H1 (cell line): ENCODE results near the gene ZNF831. TPM values are rescaled to one million over a fixed set of nuclear protein-coding genes. Genes with fewer than 3 reads are reported as not detected.

Experiments used
- CTCF ChIA-PET: fragments of 300-600 bp; sonication (Branson Sonifier 250); formaldehyde crosslinking; loops from one replicate; lab custom pipeline; 2021; ENCODE audit not compliant: partially characterized antibody; lab: Charles Lee
- POLR2A ChIA-PET: fragments of 300-600 bp; sonication (Branson Sonifier 250); formaldehyde crosslinking; loops from one replicate; lab custom pipeline; 2021; ENCODE audit warnings: inconsistent platforms; ENCODE audit not compliant: partially characterized antibody; lab: Charles Lee
- DNase-seq, 2 experiments: peaks; one replicate each; pipeline versions ENCODE4 v3.0.0 to v3.0.0-alpha.2; 2010 to 2022; ENCODE audit warnings: low spot score in 2 of 2, low read depth in 1 of 2, mixed read lengths in 1 of 2
- FAIRE-seq: peaks from 2 replicates; lab custom pipeline; 2011; peaks lifted over from hg19 to GRCh38; lab: Jason Lieb, UNC
- H2AFZ ChIP-seq: 2 replicates; pipeline ENCODE4 v1.8.1; 2012; ENCODE audit warnings: low read length, inconsistent platforms
- H2AK5ac ChIP-seq: 2 replicates; pipeline ENCODE4 v1.6.1; 2013; ENCODE audit warnings: low read depth, low read length
- H2BK120ac ChIP-seq: replicated peaks from 2 replicates; pipeline ENCODE3; 2013; ENCODE audit warnings: low read depth, low read length, inconsistent platforms
- H2BK12ac ChIP-seq: 2 replicates; pipeline ENCODE4 v1.6.1; 2013; ENCODE audit warnings: low read depth, low read length
- H2BK15ac ChIP-seq: 2 replicates; pipeline ENCODE4 v1.6.1; 2013; ENCODE audit warnings: low read length
- H2BK20ac ChIP-seq: 2 replicates; pipeline ENCODE4 v1.6.1; 2013; ENCODE audit warnings: low read length
- H2BK5ac ChIP-seq: 2 replicates; pipeline ENCODE4 v1.6.1; 2013; ENCODE audit warnings: low read depth, low read length
- H3K14ac ChIP-seq: 2 replicates; pipeline ENCODE4 v1.6.1; 2013; ENCODE audit warnings: inconsistent platforms; ENCODE audit not compliant: insufficient read length
- H3K18ac ChIP-seq: 2 replicates; pipeline ENCODE4 v1.6.1; 2013; ENCODE audit warnings: low read length; ENCODE audit errors: extremely low read depth
- H3K23ac ChIP-seq: 2 replicates; pipeline ENCODE4 v1.6.1; 2013; ENCODE audit warnings: inconsistent platforms; ENCODE audit not compliant: insufficient read length
- H3K23me2 ChIP-seq: 2 replicates; pipeline ENCODE4 v1.6.1; 2013; ENCODE audit warnings: low read depth, low read length
- H3K27ac ChIP-seq: 2 replicates; pipeline ENCODE4 v1.6.1; 2011; ENCODE audit warnings: low read depth, low read length, inconsistent platforms
- H3K27me3 ChIP-seq, 4 experiments: replicated peaks in 1 of 4; 1 replicate in 1 of 4; 2 replicates in 3 of 4; pipeline versions ENCODE4 v1.6.1 to v1.8.1; 2011 to 2013; ENCODE audit warnings: low read length in 3 of 4, mild to moderate bottlenecking in 3 of 4, inconsistent platforms in 2 of 4, mixed read lengths in 2 of 4, moderate library complexity in 1 of 4; ENCODE audit not compliant: control insufficient read depth in 3 of 4, insufficient read depth in 3 of 4; ENCODE audit errors: extremely low read depth in 1 of 4
- H3K36me3 ChIP-seq, 4 experiments: 2 replicates each; pipeline versions ENCODE4 v1.6.1 to v1.8.1; 2011 to 2013; ENCODE audit warnings: mild to moderate bottlenecking in 4 of 4, low read length in 3 of 4, moderate library complexity in 2 of 4, control low read depth in 1 of 4, inconsistent platforms in 1 of 4; ENCODE audit not compliant: insufficient read depth in 4 of 4, control insufficient read depth in 2 of 4
- H3K4ac ChIP-seq: replicated peaks from 2 replicates; pipeline ENCODE3; 2013; ENCODE audit warnings: low read length, low read depth, mixed read lengths, inconsistent platforms; ENCODE audit not compliant: insufficient read length
- H3K4me1 ChIP-seq, 4 experiments: replicated peaks in 1 of 4; 1 replicate in 1 of 4; 2 replicates in 3 of 4; pipeline versions ENCODE4 v1.6.1 to v1.8.1; 2011 to 2013; ENCODE audit warnings: low read length in 3 of 4, inconsistent platforms in 2 of 4, mixed read lengths in 1 of 4; ENCODE audit not compliant: insufficient read depth in 4 of 4, control insufficient read depth in 3 of 4
- H3K4me2 ChIP-seq, 2 experiments: 2 replicates each; pipeline versions ENCODE4 v1.6.1 to v1.8.1; 2011 to 2013; ENCODE audit warnings: low read depth in 2 of 2, low read length in 2 of 2, control low read depth in 1 of 2, inconsistent platforms in 1 of 2, mild to moderate bottlenecking in 1 of 2; ENCODE audit not compliant: insufficient read depth in 1 of 2
- H3K4me3 ChIP-seq, 4 experiments: fragments of 200-600, 300-600 bp in 1 of 4; sonication (generic), shearing (Covaris generic), sonication (Bioruptor Twin) in 1 of 4; 2 replicates each; pipeline versions ENCODE4 v1.5.1 to v1.8.1; 2011 to 2016; ENCODE audit warnings: low read length in 4 of 4, low read depth in 3 of 4, control low read depth in 2 of 4, inconsistent platforms in 2 of 4, mild to moderate bottlenecking in 2 of 4, mixed read lengths in 1 of 4, moderate library complexity in 1 of 4; ENCODE audit not compliant: insufficient read depth in 2 of 4; ENCODE audit errors: extremely low read depth in 1 of 4
- H3K56ac ChIP-seq: replicated peaks from 2 replicates; pipeline ENCODE3; 2013; ENCODE audit warnings: low read depth, mild to moderate bottlenecking, mixed read lengths, low read length, inconsistent platforms; ENCODE audit not compliant: insufficient read length
- H3K79me1 ChIP-seq: 2 replicates; pipeline ENCODE4 v1.6.1; 2013; ENCODE audit warnings: low read depth, low read length, control low read depth
- H3K79me2 ChIP-seq, 2 experiments: 2 replicates each; pipeline versions ENCODE4 v1.6.1 to v1.8.1; 2012 to 2013; ENCODE audit warnings: low read length in 2 of 2, mild to moderate bottlenecking in 2 of 2, inconsistent platforms in 1 of 2; ENCODE audit not compliant: insufficient read depth in 2 of 2, control insufficient read depth in 1 of 2
- H3K9ac ChIP-seq, 4 experiments: replicated peaks in 1 of 4; 1 replicate in 1 of 4; 2 replicates in 3 of 4; pipeline versions ENCODE4 v1.6.1 to v1.8.1; 2011 to 2013; ENCODE audit warnings: low read depth in 3 of 4, low read length in 3 of 4, control low read depth in 2 of 4, mild to moderate bottlenecking in 2 of 4, moderate library complexity in 2 of 4, inconsistent platforms in 1 of 4; ENCODE audit errors: extremely low read depth in 1 of 4
- H3K9me3 ChIP-seq, 2 experiments: 2 replicates each; pipeline versions ENCODE4 v1.6.1 to v1.8.1; 2012 to 2013; ENCODE audit warnings: mild to moderate bottlenecking in 2 of 2, moderate library complexity in 2 of 2, control low read depth in 1 of 2, inconsistent platforms in 1 of 2, low read depth in 1 of 2, low read length in 1 of 2, mixed read lengths in 1 of 2; ENCODE audit not compliant: insufficient read depth in 2 of 2
- H4K20me1 ChIP-seq, 2 experiments: replicated peaks in 1 of 2; 2 replicates each; pipeline versions ENCODE3 to v1.8.1; 2011 to 2013; ENCODE audit warnings: inconsistent platforms in 2 of 2, low read length in 2 of 2, mild to moderate bottlenecking in 1 of 2; ENCODE audit not compliant: insufficient read depth in 2 of 2, control insufficient read depth in 1 of 2
- H4K5ac ChIP-seq: 2 replicates; pipeline ENCODE4 v1.6.1; 2013; ENCODE audit warnings: low read length, low read depth, mixed read lengths, inconsistent platforms; ENCODE audit not compliant: insufficient read length
- H4K8ac ChIP-seq: 2 replicates; pipeline ENCODE4 v1.8.0; 2013; ENCODE audit warnings: mild to moderate bottlenecking, moderate library complexity, low read length, inconsistent platforms; ENCODE audit not compliant: insufficient read depth; ENCODE audit errors: extremely low read depth
- H4K91ac ChIP-seq: replicated peaks from 2 replicates; pipeline ENCODE3; 2013; ENCODE audit warnings: low read length, mixed read lengths, inconsistent platforms; ENCODE audit not compliant: insufficient read length
- EP300 ChIP-seq, 2 experiments: IDR thresholded peaks; 1 replicate in 1 of 2; 2 replicates in 1 of 2; pipeline ENCODE4 v1.6.1; 2011 to 2012; ENCODE audit warnings: low read depth in 2 of 2, low read length in 2 of 2, mild to moderate bottlenecking in 2 of 2, borderline replicate concordance in 1 of 2, inconsistent platforms in 1 of 2, moderate library complexity in 1 of 2
- SIN3A ChIP-seq, 2 experiments: IDR thresholded peaks in 1 of 2; conservative IDR thresholded peaks in 1 of 2; 2 replicates each; pipeline ENCODE4 v1.6.1; 2011 to 2012; ENCODE audit warnings: low read length in 2 of 2, improper control_type of control experiment in 1 of 2, low read depth in 1 of 2, mild to moderate bottlenecking in 1 of 2
- SP4 ChIP-seq: IDR thresholded peaks from 2 replicates; pipeline ENCODE4 v1.6.1; 2012; ENCODE audit warnings: low read length, inconsistent platforms
- WGBS, 2 experiments: shearing (Covaris generic) in 1 of 2; methylation state at CpG; one replicate each; pipeline versions ENCODE4 v1.1.6 to v1.1.7; 2013 to 2015; ENCODE audit warnings: low lambda C conversion rate in 2 of 2, mixed read lengths in 2 of 2, inconsistent platforms in 1 of 2, low coverage in 1 of 2, missing lambda C conversion rate in 1 of 2; ENCODE audit not compliant: insufficient replicate concordance in 2 of 2, insufficient coverage in 1 of 2, insufficient read length in 1 of 2; ENCODE audit errors: extremely low coverage in 1 of 2, missing lambda C conversion rate in 1 of 2; 5-methylcytosine and 5-hydroxymethylcytosine counted together
- polyA plus RNA-seq, 7 experiments: library from polyadenylated mRNA; depleted of rRNA in 3 of 7; stranded (reverse) in 5 of 7; unstranded in 2 of 7; fragments of >200 nt in 5 of 7; fragments of 200-250 nt in 2 of 7; gene quantifications; 1 replicate in 5 of 7; 2 replicates in 1 of 7; 4 replicates in 1 of 7; pipeline versions ENCODE4 v1.2.1 to v1.2.3, GENCODE V29; 2011 to 2013; ENCODE audit warnings: missing spikeins in 2 of 7, mixed read lengths in 2 of 7
- total RNA-seq: library from RNA; stranded (reverse); fragmentation: NEBNext Ultra II Directional; extraction: Animal tissue kit (Norgen Biotek cat#: 25700); gene quantifications from 2 replicates; pipeline ENCODE4 v1.2.1, GENCODE V29; 2021

The ZNF831 gene
- total and polyA plus RNA-seq, 2 of the 8 experiments (the other 6 are each of a cell fraction or from before 2014, with no cell fraction given) = not detected

- H2BK15ac ChIP-seq = no peak overlapping the region
- no peaks in the 10 kb centered on the region for H3K36me3 ChIP-seq
- no peak overlapping the region for H2BK12ac ChIP-seq
- no peak overlapping the region for H3K23ac ChIP-seq
- H3K4ac ChIP-seq = no peak overlapping the region
- H3K9ac ChIP-seq = no peak overlapping the region
- H3K18ac ChIP-seq = no peak overlapping the region
- H4K8ac ChIP-seq = no peak overlapping the region
- H3K56ac ChIP-seq = no peak overlapping the region
- 0 out of 7 replicates have a peak, but pooled peaks cover 0 to 3% (median 0%) of the 10 kb centered on the region in 4 experiments for H3K27me3 ChIP-seq
- H3K4me3 ChIP-seq = no peak overlapping the region
- DNase-seq (no peak), FAIRE-seq (no peak)
- no peak overlapping the region for H2AFZ ChIP-seq
- no peak overlapping the region for H2BK5ac ChIP-seq
- H4K5ac ChIP-seq = no peak overlapping the region
- 94% methylated on average over 4 of the region's 4 CpGs; no CpG with 5 or more reads in 1 of the 2 experiments for WGBS, 2 experiments
- ChIA-PET POLR2A (no interaction called here), CTCF (interaction anchor here (1.0 to 2.1 kb wide), 5 partner anchors 126 to 344 kb away, joined by 3 to 6 read pairs (median 3); no protein-coding TSS in a partner anchor)
- no peak overlapping the region for H3K14ac ChIP-seq
- no peak overlapping the region for H2BK20ac ChIP-seq
- H2AK5ac ChIP-seq = no peak overlapping the region
- no peak overlapping the region for H3K27ac ChIP-seq
- H3K79me1 ChIP-seq = no peaks in the 10 kb centered on the region
- H3K4me2 ChIP-seq = no peak overlapping the region
- no peak overlapping the region for H2BK120ac ChIP-seq
- peaks cover 0 to 2% (median 0%) of the 10 kb centered on the region in 4 experiments; a peak in 3 of 7 replicates for H3K4me1 ChIP-seq
- H3K79me2 ChIP-seq = no peaks in the 10 kb centered on the region
- no peak overlapping the region for H4K91ac ChIP-seq
- H3K9me3 ChIP-seq = no peaks in the 10 kb centered on the region
- H3K23me2 ChIP-seq = no peaks in the 10 kb centered on the region
- no peaks in the 10 kb centered on the region for H4K20me1 ChIP-seq
- no peak for TF ChIP-seq EP300 (IDR thresholded peaks at IDR 0.05; ENCODE audit: borderline replicate concordance in 1 of 2, low read depth in 2 of 2, low read length in 2 of 2)
- TF ChIP-seq SP4 = no peak
- no peak for TF ChIP-seq SIN3A (conservative IDR thresholded peaks at IDR 0.05 in 1 of 2, IDR thresholded peaks at IDR 0.05 in 1 of 2; ENCODE audit: low read depth in 1 of 2, low read length in 2 of 2)
Measured at GRCh38 chr20:59214073-59214472, 50.5 kb downstream of the ZNF831 start.
